ENCODE results near the gene INTS6L. TPM values are rescaled to one million over a fixed set of nuclear protein-coding genes. Genes with fewer than 3 reads are reported as not detected.

INTS6L gene
- total and polyA plus RNA-seq, 2 of the 8 experiments (the other 6 are each of a cell fraction or from before 2014, with no cell fraction given), result 4.1 to 5.2 TPM

GRCh38 chrX:135557344-135557743, 36.9 kb downstream of the INTS6L start:
- no peak overlapping the region for H4K91ac ChIP-seq (replicated peaks; ENCODE audit: insufficient read length, low read length)
- H3K4me1 ChIP-seq (replicated peaks in 1 of 4; ENCODE audit: control insufficient read depth in 3 of 4, insufficient read depth in 4 of 4, low read length in 3 of 4), result peaks cover 0 to 3% (median 0%) of the 10 kb centered on the region in 4 experiments; a peak in 2 of 7 replicates
- H2AK5ac ChIP-seq (ENCODE audit: low read depth, low read length), result no peak overlapping the region
- no peak overlapping the region for H3K18ac ChIP-seq (ENCODE audit: extremely low read depth, low read length)
- H2BK15ac ChIP-seq (ENCODE audit: low read length), result no peak overlapping the region
- H3K27me3 ChIP-seq (replicated peaks in 1 of 4; ENCODE audit: control insufficient read depth in 3 of 4, extremely low read depth in 1 of 4, insufficient read depth in 3 of 4, low read length in 3 of 4), result no peaks in the 10 kb centered on the region
- H3K4ac ChIP-seq (replicated peaks; ENCODE audit: insufficient read length, low read depth, low read length), result no peak overlapping the region
- no peak overlapping the region for H3K56ac ChIP-seq (replicated peaks; ENCODE audit: insufficient read length, low read depth, low read length)
- H3K23me2 ChIP-seq (ENCODE audit: low read depth, low read length), result no peaks in the 10 kb centered on the region
- H3K79me2 ChIP-seq (ENCODE audit: control insufficient read depth in 1 of 2, insufficient read depth in 2 of 2, low read length in 2 of 2), result no peaks in the 10 kb centered on the region
- H3K9me3 ChIP-seq (ENCODE audit: insufficient read depth in 2 of 2, low read depth in 1 of 2, low read length in 1 of 2), result no peaks in the 10 kb centered on the region
- H4K8ac ChIP-seq (ENCODE audit: extremely low read depth, insufficient read depth, low read length), result no peak overlapping the region
- H2BK12ac ChIP-seq (ENCODE audit: low read depth, low read length), result no peak overlapping the region
- no peaks in the 10 kb centered on the region for H4K20me1 ChIP-seq (replicated peaks in 1 of 2; ENCODE audit: control insufficient read depth in 1 of 2, insufficient read depth in 2 of 2, low read length in 2 of 2)
- H3K4me3 ChIP-seq (ENCODE audit: extremely low read depth in 1 of 4, insufficient read depth in 2 of 4, low read depth in 3 of 4, low read length in 4 of 4), result no peak overlapping the region
- H3K79me1 ChIP-seq (ENCODE audit: low read depth, low read length), result no peaks in the 10 kb centered on the region
- 80% methylated on average over 2 of the region's 2 CpGs; no CpG with 5 or more reads in 1 of the 2 experiments for WGBS, 2 experiments (ENCODE audit: extremely low coverage in 1 of 2, insufficient coverage in 1 of 2, insufficient read length in 1 of 2, insufficient replicate concordance in 2 of 2, low coverage in 1 of 2, low lambda C conversion rate in 2 of 2, missing lambda C conversion rate in 1 of 2)
- CTCF ChIA-PET (ENCODE audit: partially characterized antibody), result interaction anchor here (1.1 kb wide), 1 partner anchor 16 kb away, joined by 3 read pairs; no protein-coding TSS in a partner anchor
- H3K4me2 ChIP-seq (ENCODE audit: insufficient read depth in 1 of 2, low read depth in 2 of 2, low read length in 2 of 2), result no peak overlapping the region
- no peak overlapping the region for H2BK20ac ChIP-seq (ENCODE audit: low read length)
- no peak overlapping the region for H3K14ac ChIP-seq (ENCODE audit: insufficient read length)
- DNase-seq (ENCODE audit: low read depth in 1 of 2, low spot score in 2 of 2) (no peak), FAIRE-seq (no peak)
- no peak overlapping the region for H2BK5ac ChIP-seq (ENCODE audit: low read depth, low read length)
- POLR2A ChIA-PET (ENCODE audit: partially characterized antibody), result no interaction called here
- no peak overlapping the region for H3K27ac ChIP-seq (ENCODE audit: low read depth, low read length)
- H3K9ac ChIP-seq (replicated peaks in 1 of 4; ENCODE audit: extremely low read depth in 1 of 4, low read depth in 3 of 4, low read length in 3 of 4), result no peak overlapping the region
- no peak overlapping the region for H2AFZ ChIP-seq (ENCODE audit: low read length)
- no peak overlapping the region for H4K5ac ChIP-seq (ENCODE audit: insufficient read length, low read depth, low read length)
- H3K23ac ChIP-seq (ENCODE audit: insufficient read length), result no peak overlapping the region
- H3K36me3 ChIP-seq (ENCODE audit: control insufficient read depth in 2 of 4, insufficient read depth in 4 of 4, low read length in 3 of 4), result no peaks in the 10 kb centered on the region
- H2BK120ac ChIP-seq (replicated peaks; ENCODE audit: low read depth, low read length), result no peak overlapping the region
- no peak for TF ChIP-seq ZNF274 (IDR thresholded peaks at IDR 0.05; ENCODE audit: borderline replicate concordance, extremely low read depth, low read length)
- TF ChIP-seq PHF8 (conservative IDR thresholded peaks at IDR 0.05; ENCODE audit: low read depth, low read length), result no peak
- TF ChIP-seq SP4 (IDR thresholded peaks at IDR 0.05; ENCODE audit: low read length), result no peak
- no peak for TF ChIP-seq RXRA (IDR thresholded peaks at IDR 0.05; ENCODE audit: insufficient read depth, low read depth, low read length)
- no peak for TF ChIP-seq USF2 (IDR thresholded peaks at IDR 0.05; ENCODE audit: low read length)
- TF ChIP-seq SRF (IDR thresholded peaks at IDR 0.05; ENCODE audit: low read depth, low read length), result no peak
- no peak for TF ChIP-seq SUZ12 (IDR thresholded peaks at IDR 0.05; ENCODE audit: low read length)
- TF ChIP-seq NRF1 (IDR thresholded peaks at IDR 0.05; ENCODE audit: low read depth, low read length), result no peak
- no peak for TF ChIP-seq RAD21 (IDR thresholded peaks at IDR 0.05 in 1 of 2, conservative IDR thresholded peaks at IDR 0.05 in 1 of 2; ENCODE audit: low read depth in 2 of 2, low read length in 2 of 2)
- no peak for TF ChIP-seq YY1 (IDR thresholded peaks at IDR 0.05; ENCODE audit: low read depth, low read length)
- no peak for TF ChIP-seq MAFK (IDR thresholded peaks at IDR 0.05; ENCODE audit: low read depth, low read length)
- no peak for TF ChIP-seq RFX5 (IDR thresholded peaks at IDR 0.05; ENCODE audit: borderline replicate concordance, low read depth, low read length)
- TF ChIP-seq RNF2 (IDR thresholded peaks at IDR 0.05; ENCODE audit: borderline replicate concordance, low read depth, low read length, missing control alignments, poor library complexity, severe bottlenecking), result no peak
